Lower leg skin (tissue), 3 donors: ENCODE results near the gene EMP2.

Experiments used
- CTCF ChIP-seq, 3 donors: fragments of 450-650 bp; IDR thresholded peaks; one replicate each; pipeline ENCODE4 v1.5.1; 2016; ENCODE audit warnings: antibody characterized with exemption in 3 of 3, mild to moderate bottlenecking in 3 of 3, moderate library complexity in 2 of 3
- POLR2A ChIP-seq, 2 donors: fragments of 450-650 bp; IDR thresholded peaks; one replicate each; pipeline ENCODE4 v1.6.1; 2016 to 2017; ENCODE audit warnings: antibody characterized with exemption in 2 of 2, mild to moderate bottlenecking in 1 of 2, moderate library complexity in 1 of 2

- TF ChIP-seq POLR2A (IDR thresholded peaks at IDR 0.05) (no peak), CTCF (IDR thresholded peaks at IDR 0.05) (no peak)
These were observed 95.2 kb downstream of the EMP2 start for GRCh38 chr16:10485159-10485558.
